GM21526 (cell line): ENCODE measurements around the gene REXO1.
"Not testable (repeated sequence)": the region's sequence is repeated elsewhere in the genome, so short reads cannot be mapped to it uniquely, and the experiment has no call there.

Experiments
- ATAC-seq: cut with Tn5 transposase; IDR thresholded peaks from one replicate; pipeline ENCODE4 v1.9.1; 2021; ENCODE audit warnings: moderate library complexity; ENCODE audit not compliant: unreplicated experiment, low FRiP score

The REXO1 gene

GRCh38 chr19:1877280-1877660 lies 29.0 kb upstream of the REXO1 start:
- ATAC-seq, result not testable (repeated sequence)

- ATAC-seq, result not testable (repeated sequence)
Observed at GRCh38 chr19:1876496-1877279, 28.4 kb upstream of the REXO1 start.

- peak; percentile 81 for ATAC-seq
Observed at GRCh38 chr19:1875646-1876495, 27.6 kb upstream of the REXO1 start.

- peak; percentile 5 for ATAC-seq
Observed at GRCh38 chr19:1875265-1875645, 27.0 kb upstream of the REXO1 start.

- ATAC-seq, result no peak
Observed at GRCh38 chr19:1874554-1875185, 26.4 kb upstream of the REXO1 start.

GRCh38 chr19:1873524-1874473 lies 25.5 kb upstream of the REXO1 start:
- no peak for ATAC-seq

- ATAC-seq, result no peak
Observed at GRCh38 chr19:1872807-1873523, 24.7 kb upstream of the REXO1 start.

GRCh38 chr19:1871630-1872029 lies 23.3 kb upstream of the REXO1 start:
- no peak for ATAC-seq

GRCh38 chr19:1871140-1871597 lies 22.9 kb upstream of the REXO1 start:
- no peak for ATAC-seq

- no peak for ATAC-seq
Observed at GRCh38 chr19:1868971-1869370, 20.7 kb upstream of the REXO1 start.

- no peak for ATAC-seq
Observed at GRCh38 chr19:1867349-1867724, 19.1 kb upstream of the REXO1 start.

- no peak for ATAC-seq
Observed at GRCh38 chr19:1866693-1867348, 18.5 kb upstream of the REXO1 start.

GRCh38 chr19:1865172-1866010 lies 17.1 kb upstream of the REXO1 start:
- no peak for ATAC-seq

GRCh38 chr19:1864480-1865171 lies 16.3 kb upstream of the REXO1 start:
- peak; percentile 36 for ATAC-seq

- ATAC-seq, result peak; percentile 36
Observed at GRCh38 chr19:1863638-1864479, 15.6 kb upstream of the REXO1 start.

- ATAC-seq, result peak; percentile 0
Observed at GRCh38 chr19:1863328-1863637, 15.0 kb upstream of the REXO1 start, which contains the start of gene KLF16. KLF16 (minus strand) TSS chr19:1863579; CDS start chr19:1863497, 82 bp downstream.
